Head of caudate nucleus (tissue), 42 donors: ENCODE results near the gene ALMS1.
"Not testable (repeated sequence)": the region's sequence is repeated elsewhere in the genome, so short reads cannot be mapped to it uniquely, and the experiment has no call there.

Experiments used
- DNase-seq, 42 donors: peaks; one replicate each; pipeline versions ENCODE4 v3.0.0 to v3.0.0-alpha.2; 2020 to 2021; ENCODE audit warnings: mixed read lengths in 7 of 42
- intact Hi-C: fragments of 100-400 bp; cut with DNase I; formaldehyde crosslinking; loops from one replicate; pipeline ENCODE4 v1.15.0; 2022

ALMS1 gene

GRCh38 chr2:73603099-73603588 lies 217.5 kb downstream of the ALMS1 start:
- intact Hi-C loops, DNase-seq: not testable (repeated sequence)

GRCh38 chr2:73604589-73604988 lies 219.0 kb downstream of the ALMS1 start:
- intact Hi-C loops, DNase-seq: not testable (repeated sequence)

GRCh38 chr2:73610111-73610510 lies 224.5 kb downstream of the ALMS1 start:
- DNase-seq, result no peak
- intact Hi-C loops, result no loop called here

- intact Hi-C loops, result no loop called here
- DNase-seq, result no peak
Measured at GRCh38 chr2:73611193-73611592, 225.6 kb downstream of the ALMS1 start.

- DNase-seq, result no peak
- intact Hi-C loops, result no loop called here
Measured at GRCh38 chr2:73611867-73612266, 226.2 kb downstream of the ALMS1 start.

GRCh38 chr2:73614105-73614504 lies 228.5 kb downstream of the ALMS1 start:
- DNase-seq, result no peak
- intact Hi-C loops, result no loop called here

GRCh38 chr2:73614997-73615396 lies 229.4 kb downstream of the ALMS1 start:
- intact Hi-C loops, result no loop called here
- DNase-seq, result no peak

- intact Hi-C loops, result not testable (repeated sequence)
- peak in 1 of 42 donors; percentile 29 for DNase-seq
Measured at GRCh38 chr2:73619925-73620324, 234.3 kb downstream of the ALMS1 start.

GRCh38 chr2:73624036-73624435 lies 238.4 kb downstream of the ALMS1 start:
- intact Hi-C loops, DNase-seq: not testable (repeated sequence)

- DNase-seq, intact Hi-C loops: not testable (repeated sequence)
Measured at GRCh38 chr2:73624625-73625024, 239.0 kb downstream of the ALMS1 start.

GRCh38 chr2:73626237-73626636 lies 240.6 kb downstream of the ALMS1 start:
- DNase-seq, intact Hi-C loops: not testable (repeated sequence)

GRCh38 chr2:73628493-73628892 lies 242.9 kb downstream of the ALMS1 start:
- intact Hi-C loops, DNase-seq: not testable (repeated sequence)

GRCh38 chr2:73630662-73631266 lies 245.1 kb downstream of the ALMS1 start:
- DNase-seq, intact Hi-C loops: not testable (repeated sequence)

- DNase-seq, intact Hi-C loops: not testable (repeated sequence)
Measured at GRCh38 chr2:73636977-73637376, 251.3 kb downstream of the ALMS1 start.

GRCh38 chr2:73638429-73638828 lies 252.8 kb downstream of the ALMS1 start:
- intact Hi-C loops, result no loop called here
- DNase-seq, result no peak

- DNase-seq, result peak in 2 of 42 donors; percentile 3 to 48
Measured at GRCh38 chr2:73640511-73640911, 254.9 kb downstream of the ALMS1 start.

GRCh38 chr2:73640946-73641766 lies 255.5 kb downstream of the ALMS1 start:
- DNase-seq, result no peak
- intact Hi-C loops, result no loop called here

More at GRCh38 chr2:73640511-73640911, 254.9 kb downstream of the ALMS1 start:
- intact Hi-C loops, result no loop called here

- intact Hi-C loops, result no loop called here
- no peak for DNase-seq
Measured at GRCh38 chr2:73641767-73642062, 256.1 kb downstream of the ALMS1 start.

- no peak for DNase-seq
- intact Hi-C loops, result no loop called here
Measured at GRCh38 chr2:73642338-73643018, 256.8 kb downstream of the ALMS1 start, which contains the start of gene NAT8. Gene NAT8 (minus strand): TSS chr2:73642422. CDS start chr2:73641628, 794 bp downstream.

GRCh38 chr2:73647690-73648089 lies 262.1 kb downstream of the ALMS1 start:
- DNase-seq, result not testable (repeated sequence)

More at GRCh38 chr2:73647690-73648089, 262.1 kb downstream of the ALMS1 start:
- intact Hi-C loops, result not testable (repeated sequence)
